Kidney (tissue), 14 donors: ENCODE measurements around the gene NTHL1. TPM values are rescaled to one million over a fixed set of nuclear protein-coding genes. Genes with fewer than 3 reads are reported as not detected.

Source experiments
- DNase-seq, 5 donors: peaks; one replicate each; pipeline ENCODE4 v3.0.0-alpha.2; 2013 to 2020
- FAIRE-seq: peaks from 2 replicates; lab custom pipeline; 2012; peaks lifted over from hg19 to GRCh38; lab: Jason Lieb, UNC
- H3K27ac ChIP-seq, 2 donors: one replicate each; pipeline ENCODE4 v1.7.0; 2013; ENCODE audit warnings: low read depth in 2 of 2, low read length in 2 of 2, inconsistent platforms in 1 of 2
- H3K27me3 ChIP-seq: one replicate; pipeline ENCODE4 v1.7.1; 2013; ENCODE audit warnings: low read length, inconsistent platforms; ENCODE audit not compliant: control insufficient read depth, insufficient read depth
- H3K36me3 ChIP-seq, 3 donors: one replicate each; pipeline versions ENCODE4 v1.7.0 to v1.7.1; 2013; ENCODE audit warnings: low read length in 3 of 3, control low read depth in 1 of 3, inconsistent platforms in 1 of 3; ENCODE audit not compliant: insufficient read depth in 3 of 3, control insufficient read depth in 2 of 3
- H3K4me1 ChIP-seq, 3 donors: one replicate each; pipeline versions ENCODE4 v1.7.0 to v1.7.1; 2013; ENCODE audit warnings: low read length in 3 of 3, inconsistent platforms in 1 of 3, low read depth in 1 of 3; ENCODE audit not compliant: control insufficient read depth in 2 of 3, insufficient read depth in 2 of 3
- H3K4me3 ChIP-seq, 3 donors: one replicate each; pipeline versions ENCODE4 v1.7.0 to v1.8.1; 2013; ENCODE audit warnings: low read length in 3 of 3, control low read depth in 1 of 3, inconsistent platforms in 1 of 3
- H3K9ac ChIP-seq, 3 donors: one replicate each; pipeline versions ENCODE4 v1.7.0 to v1.7.1; 2013; ENCODE audit warnings: low read length in 3 of 3, control low read depth in 1 of 3, inconsistent platforms in 1 of 3
- H3K9me3 ChIP-seq, 3 donors: one replicate each; pipeline versions ENCODE4 v1.7.0 to v1.7.1; 2013; ENCODE audit warnings: low read length in 3 of 3, control low read depth in 1 of 3, inconsistent platforms in 1 of 3; ENCODE audit not compliant: control insufficient read depth in 2 of 3, insufficient read depth in 1 of 3
- CTCF ChIP-seq: IDR thresholded peaks from 3 replicates; pipeline ENCODE4 v1.5.1; 2012; ENCODE audit warnings: mild to moderate bottlenecking, moderate library complexity, borderline replicate concordance; ENCODE audit not compliant: insufficient read depth; ENCODE audit errors: extremely low read depth
- intact Hi-C: fragments of 100-400 bp; cut with DNase I; formaldehyde crosslinking; loops from one replicate; pipeline ENCODE4 v1.11.1; 2022
- polyA plus RNA-seq: library from polyadenylated mRNA; stranded (reverse); fragments of 350-450 nt; fragmentation: Illumina TruSeq; extraction: RNeasy Lipid Tissue Mini Kit (QIAGEN cat#74804); gene quantifications from one replicate; pipeline ENCODE4 v1.2.3, GENCODE V29; 2014; ENCODE audit warnings: low read depth, low replicate concordance; ENCODE audit not compliant: insufficient read depth
- total RNA-seq: library from RNA; stranded (reverse); fragmentation: NEBNext Ultra II Directional; extraction: Animal tissue kit (Norgen Biotek cat#: 25700); gene quantifications from one replicate; pipeline ENCODE4 v1.2.1, GENCODE V29; 2021
- donor health status: control.
- donor health status: control.
- donor health status: control.
- donor health status: control.
- donor health status: control.
- donor health status: DM: yes; HTN: yes; CAD: no.
- donor health status: Normal renal cell carcinoma (clear cell type).

The NTHL1 gene
- total and polyA plus RNA-seq, 2 donors from 2014 or later: 15.3 to 36.0 TPM

GRCh38 chr16:2009164-2009711 is 38.4 kb downstream of the NTHL1 start:
- Histone ChIP-seq H3K4me3 (peak overlapping the region; percentile 49 to 75 (median 71)), H3K27me3 (no peaks in the 10 kb centered on the region), H3K9me3 (no peaks in the 10 kb centered on the region), H3K9ac (peak overlapping the region in 2 of 3 donors; percentile 80 to 88), H3K36me3 (no peaks in the 10 kb centered on the region), H3K4me1 (peaks cover 3 to 36% (median 3%) of the 10 kb centered on the region in 3 donors), H3K27ac (peak overlapping the region in 1 of 2 donors; percentile 65)
- no peak for TF ChIP-seq CTCF
- FAIRE-seq (no peak), DNase-seq (peak in 1 of 5 donors; percentile 85)
- intact Hi-C loops: no loop called here

- no peaks in the 10 kb centered on the region for H3K9me3 ChIP-seq
- TF ChIP-seq CTCF: no peak
- no peaks in the 10 kb centered on the region for H3K36me3 ChIP-seq
- no peak overlapping the region for H3K27ac ChIP-seq
- peaks cover 3 to 40% (median 3%) of the 10 kb centered on the region in 3 donors for H3K4me1 ChIP-seq
- intact Hi-C loops: no loop called here
- FAIRE-seq (no peak), DNase-seq (peak in 1 of 5 donors; percentile 68)
- no peaks in the 10 kb centered on the region for H3K27me3 ChIP-seq
- peak overlapping the region; percentile 49 to 75 (median 71) for H3K4me3 ChIP-seq
- peak overlapping the region in 2 of 3 donors; percentile 80 to 88 for H3K9ac ChIP-seq
These were observed 38.9 kb downstream of the NTHL1 start for GRCh38 chr16:2008631-2009163.

GRCh38 chr16:2008009-2008526 is 39.6 kb downstream of the NTHL1 start:
- no peaks in the 10 kb centered on the region for H3K36me3 ChIP-seq
- intact Hi-C loops: no loop called here
- H3K27me3 ChIP-seq: no peaks in the 10 kb centered on the region
- H3K27ac ChIP-seq: no peak overlapping the region
- peak overlapping the region in 1 of 3 donors; percentile 75 for H3K4me3 ChIP-seq
- no peaks in the 10 kb centered on the region for H3K9me3 ChIP-seq
- peak in 1 of 5 donors; percentile 64 for DNase-seq
- TF ChIP-seq CTCF: no peak
- no peak for FAIRE-seq
- H3K4me1 ChIP-seq: peaks cover 3 to 41% (median 3%) of the 10 kb centered on the region in 3 donors
- H3K9ac ChIP-seq: peak overlapping the region in 2 of 3 donors; percentile 9 to 80
